Stimulated activated naive CD8-positive, alpha-beta T cell treated with anti-CD3 and anti-CD28 coated beads, Interleukin-15, Interleukin-2, amounts not matched to agents 100 ng/mL and 50 ng/mL, for 24 hours (primary cell): ENCODE measurements around the gene ZC3H18.

ENCODE experiments used
- H3K27ac Mint-ChIP-seq: one replicate; pipeline ENCODE4 v1.8.0; 2021; ENCODE audit warnings: mild to moderate bottlenecking, mixed read lengths
- H3K27me3 Mint-ChIP-seq: one replicate; pipeline ENCODE4 v1.8.0; 2021; ENCODE audit warnings: mixed read lengths
- H3K36me3 Mint-ChIP-seq: one replicate; pipeline ENCODE4 v1.8.0; 2021; ENCODE audit warnings: low read depth, mixed read lengths
- H3K4me1 Mint-ChIP-seq: one replicate; pipeline ENCODE4 v1.8.0; 2021; ENCODE audit warnings: low read depth, mixed read lengths
- H3K4me3 Mint-ChIP-seq: one replicate; pipeline ENCODE4 v1.8.0; 2021; ENCODE audit warnings: mild to moderate bottlenecking, mixed read lengths
- H3K9me3 Mint-ChIP-seq: one replicate; pipeline ENCODE4 v1.8.0; 2021; ENCODE audit warnings: mixed read lengths

The ZC3H18 gene

GRCh38 chr16:88634994-88635670 is 64.9 kb downstream of the ZC3H18 start:
- Mint-ChIP-seq H3K36me3 (peaks cover 13% of the 10 kb centered on the region), H3K4me3 (peak overlapping the region; percentile 54), H3K4me1 (peaks cover 50% of the 10 kb centered on the region), H3K27me3 (peaks cover 3% of the 10 kb centered on the region), H3K9me3 (no peaks in the 10 kb centered on the region), H3K27ac (peak overlapping the region; percentile 40)

- Mint-ChIP-seq H3K27me3 (peaks cover 8% of the 10 kb centered on the region), H3K36me3 (peaks cover 12% of the 10 kb centered on the region), H3K9me3 (no peaks in the 10 kb centered on the region), H3K4me3 (no peak overlapping the region), H3K27ac (no peak overlapping the region), H3K4me1 (peaks cover 55% of the 10 kb centered on the region)
These were observed 65.6 kb downstream of the ZC3H18 start for GRCh38 chr16:88635671-88636319.

GRCh38 chr16:88636488-88637265 is 66.5 kb downstream of the ZC3H18 start:
- Mint-ChIP-seq H3K4me3 (no peak overlapping the region), H3K4me1 (peaks cover 55% of the 10 kb centered on the region), H3K27ac (no peak overlapping the region), H3K36me3 (peaks cover 6% of the 10 kb centered on the region), H3K9me3 (no peaks in the 10 kb centered on the region), H3K27me3 (peaks cover 8% of the 10 kb centered on the region)

GRCh38 chr16:88638323-88639230 is 68.4 kb downstream of the ZC3H18 start, which contains the start of gene IL17C:
Gene IL17C (plus strand): TSS chr16:88638572. CDS start chr16:88638642, 70 bp downstream.
- Mint-ChIP-seq H3K4me3 (no peak within 1 kb of the TSS), H3K9me3 (no peaks in the 10 kb centered on the region), H3K27ac (peak within 1 kb of the TSS; percentile 38), H3K36me3 (peaks cover 3% of the 10 kb centered on the region), H3K4me1 (peaks cover 48% of the 10 kb centered on the region), H3K27me3 (peaks cover 8% of the 10 kb centered on the region)

- H3K27me3 Mint-ChIP-seq: peaks cover 8% of the 10 kb centered on the region
- peaks cover 9% of the 10 kb centered on the region for H3K36me3 Mint-ChIP-seq
- H3K27ac Mint-ChIP-seq: no peak overlapping the region
- no peak overlapping the region for H3K4me3 Mint-ChIP-seq
- no peaks in the 10 kb centered on the region for H3K9me3 Mint-ChIP-seq
- peaks cover 40% of the 10 kb centered on the region for H3K4me1 Mint-ChIP-seq
These were observed 69.2 kb downstream of the ZC3H18 start for GRCh38 chr16:88639231-88640038.

- no peak overlapping the region for H3K27ac Mint-ChIP-seq
- no peak overlapping the region for H3K4me3 Mint-ChIP-seq
- H3K9me3 Mint-ChIP-seq: no peaks in the 10 kb centered on the region
- peaks cover 34% of the 10 kb centered on the region for H3K4me1 Mint-ChIP-seq
- peaks cover 11% of the 10 kb centered on the region for H3K36me3 Mint-ChIP-seq
- peaks cover 8% of the 10 kb centered on the region for H3K27me3 Mint-ChIP-seq
These were observed 69.9 kb downstream of the ZC3H18 start for GRCh38 chr16:88640039-88640495.

- Mint-ChIP-seq H3K27ac (no peak overlapping the region), H3K4me3 (no peak overlapping the region), H3K27me3 (peaks cover 8% of the 10 kb centered on the region), H3K9me3 (no peaks in the 10 kb centered on the region), H3K36me3 (peaks cover 14% of the 10 kb centered on the region), H3K4me1 (peaks cover 30% of the 10 kb centered on the region)
These were observed 70.5 kb downstream of the ZC3H18 start for GRCh38 chr16:88640498-88641247.

GRCh38 chr16:88642881-88643643 is 72.9 kb downstream of the ZC3H18 start:
- H3K27ac Mint-ChIP-seq: no peak overlapping the region
- peaks cover 14% of the 10 kb centered on the region for H3K36me3 Mint-ChIP-seq
- peaks cover 13% of the 10 kb centered on the region for H3K4me1 Mint-ChIP-seq
- H3K4me3 Mint-ChIP-seq: no peak overlapping the region
- H3K9me3 Mint-ChIP-seq: no peaks in the 10 kb centered on the region
- H3K27me3 Mint-ChIP-seq: peaks cover 8% of the 10 kb centered on the region

- no peak overlapping the region for H3K27ac Mint-ChIP-seq
- peaks cover 14% of the 10 kb centered on the region for H3K36me3 Mint-ChIP-seq
- H3K27me3 Mint-ChIP-seq: peaks cover 8% of the 10 kb centered on the region
- peaks cover 11% of the 10 kb centered on the region for H3K4me1 Mint-ChIP-seq
- no peaks in the 10 kb centered on the region for H3K9me3 Mint-ChIP-seq
- no peak overlapping the region for H3K4me3 Mint-ChIP-seq
These were observed 73.4 kb downstream of the ZC3H18 start for GRCh38 chr16:88643644-88643932.

GRCh38 chr16:88645455-88645854 is 75.3 kb downstream of the ZC3H18 start:
- Mint-ChIP-seq H3K36me3 (peaks cover 20% of the 10 kb centered on the region), H3K4me3 (no peak overlapping the region), H3K9me3 (no peaks in the 10 kb centered on the region), H3K4me1 (peaks cover 15% of the 10 kb centered on the region), H3K27me3 (peaks cover 2% of the 10 kb centered on the region), H3K27ac (peak overlapping the region; percentile 36)

GRCh38 chr16:88645941-88646340 is 75.7 kb downstream of the ZC3H18 start:
- no peak overlapping the region for H3K4me3 Mint-ChIP-seq
- peaks cover 20% of the 10 kb centered on the region for H3K36me3 Mint-ChIP-seq
- peaks cover 12% of the 10 kb centered on the region for H3K4me1 Mint-ChIP-seq
- H3K27ac Mint-ChIP-seq: peak overlapping the region; percentile 36
- H3K27me3 Mint-ChIP-seq: no peaks in the 10 kb centered on the region
- no peaks in the 10 kb centered on the region for H3K9me3 Mint-ChIP-seq

GRCh38 chr16:88646345-88647034 is 76.3 kb downstream of the ZC3H18 start:
- Mint-ChIP-seq H3K36me3 (peaks cover 20% of the 10 kb centered on the region), H3K27me3 (no peaks in the 10 kb centered on the region), H3K9me3 (no peaks in the 10 kb centered on the region), H3K4me1 (peaks cover 18% of the 10 kb centered on the region), H3K27ac (no peak overlapping the region), H3K4me3 (no peak overlapping the region)
